Upper lobe of left lung (tissue), 6 donors: ENCODE measurements around the gene PDLIM1. TPM values are rescaled to one million over a fixed set of nuclear protein-coding genes. Genes with fewer than 3 reads are reported as not detected.
"Not testable (repeated sequence)": the region's sequence is repeated elsewhere in the genome, so short reads cannot be mapped to it uniquely, and the experiment has no call there.

ENCODE experiments used
- ATAC-seq, 2 donors: fragments of 200-7000 bp; cut with Tn5 transposase; one replicate each; pipeline ENCODE4 v1.9.1; 2022; ENCODE audit warnings: mild to moderate bottlenecking in 2 of 2, moderate library complexity in 2 of 2; ENCODE audit not compliant: low FRiP score in 2 of 2
- DNase-seq, 2 donors: peaks; one replicate each; pipeline ENCODE4 v3.0.0-alpha.2; 2019 to 2020
- H3K27ac ChIP-seq, 4 donors: fragments of 200-600 bp; sonication (generic); one replicate each; pipeline ENCODE4 v1.5.1; 2016 to 2019
- H3K27me3 ChIP-seq, 4 donors: fragments of 200-600 bp; sonication (generic); one replicate each; pipeline ENCODE4 v1.5.1; 2017 to 2019
- H3K36me3 ChIP-seq, 4 donors: fragments of 200-600 bp; sonication (generic); one replicate each; pipeline ENCODE4 v1.5.1; 2016 to 2019
- H3K4me1 ChIP-seq, 4 donors: fragments of 200-600 bp; sonication (generic); one replicate each; pipeline ENCODE4 v1.5.1; 2018 to 2019
- H3K4me3 ChIP-seq, 4 donors: fragments of 200-600 bp; sonication (generic); one replicate each; pipeline ENCODE4 v1.5.1; 2017 to 2019; ENCODE audit warnings: mild to moderate bottlenecking in 2 of 4, moderate library complexity in 1 of 4
- H3K9me3 ChIP-seq, 4 donors: fragments of 200-600 bp; sonication (generic); one replicate each; pipeline ENCODE4 v1.5.1; 2018 to 2019
- EP300 ChIP-seq, 4 donors: sonication (generic); formaldehyde crosslinking; IDR thresholded peaks; one replicate each; pipeline ENCODE4 v1.5.1; 2017; ENCODE audit warnings: antibody characterized with exemption in 4 of 4, control low read depth in 2 of 4
- POLR2A ChIP-seq, 4 donors: fragments of 450-650 bp; IDR thresholded peaks; one replicate each; pipeline ENCODE4 v1.5.1; 2016 to 2017; ENCODE audit warnings: antibody characterized with exemption in 4 of 4, mild to moderate bottlenecking in 2 of 4
- POLR2AphosphoS5 ChIP-seq, 2 donors: sonication (generic); formaldehyde crosslinking; IDR thresholded peaks; one replicate each; pipeline ENCODE4 v1.5.1; 2017; ENCODE audit warnings: antibody characterized with exemption in 2 of 2
- WGBS, 2 donors: methylation state at CpG; one replicate each; pipeline ENCODE4 v1.1.5; 2017 to 2018; 5-methylcytosine and 5-hydroxymethylcytosine counted together
- total RNA-seq, 6 donors: library from RNA; depleted of rRNA in 4 of 6; stranded (reverse); fragments of >200 nt in 4 of 6; gene quantifications; one replicate each; pipeline versions ENCODE4 v1.1.0 to v1.2.1, GENCODE V29; 2016 to 2021
- TF ChIP-seq, protein P1 (sequence below), 6 experiments: fragments of 450-650 bp in 4 of 6; fragments of 200-600 bp in 2 of 6; sonication (generic) in 2 of 6; IDR thresholded peaks; one replicate each; pipeline ENCODE4 v1.5.1; 2016 to 2019; ENCODE audit warnings: antibody characterized with exemption in 6 of 6
- donor health status: DM: no; HTN: no; CAD: no; lungs with moderate emphysema.
- donor health status: DM: no; HTN: yes; CAD: no; lungs with severe emphysema.

The PDLIM1 gene
- total RNA-seq, 6 donors from 2014 or later: 78.6 to 239 (median 178) TPM

DNA sequence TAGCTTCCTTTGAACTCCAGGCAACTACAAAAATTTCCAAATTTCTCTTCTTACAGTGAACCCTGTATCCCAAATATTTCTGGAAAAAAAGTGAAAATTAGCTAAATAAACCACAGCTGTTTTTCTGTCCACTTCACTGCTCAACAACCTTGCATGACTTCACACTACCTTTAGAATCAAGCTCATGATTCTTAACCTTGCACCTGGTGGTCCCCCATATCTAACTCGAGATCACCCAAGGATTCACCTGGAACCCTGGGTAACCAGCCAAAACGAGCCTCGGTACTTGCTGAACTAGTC, 47.5 kb downstream of the PDLIM1 start:
- H3K36me3 ChIP-seq: peaks cover 0 to 97% (median 40%) of the 10 kb centered on the region in 4 donors
- 58 to 72% methylated on average over 3 of the region's 3 CpGs for WGBS, 2 donors
- no peaks in the 10 kb centered on the region for H3K9me3 ChIP-seq
- TF ChIP-seq POLR2AphosphoS5 (IDR thresholded peaks at IDR 0.05): no peak
- no peak for TF ChIP-seq EP300 (IDR thresholded peaks at IDR 0.05)
- TF ChIP-seq, protein P1, sequence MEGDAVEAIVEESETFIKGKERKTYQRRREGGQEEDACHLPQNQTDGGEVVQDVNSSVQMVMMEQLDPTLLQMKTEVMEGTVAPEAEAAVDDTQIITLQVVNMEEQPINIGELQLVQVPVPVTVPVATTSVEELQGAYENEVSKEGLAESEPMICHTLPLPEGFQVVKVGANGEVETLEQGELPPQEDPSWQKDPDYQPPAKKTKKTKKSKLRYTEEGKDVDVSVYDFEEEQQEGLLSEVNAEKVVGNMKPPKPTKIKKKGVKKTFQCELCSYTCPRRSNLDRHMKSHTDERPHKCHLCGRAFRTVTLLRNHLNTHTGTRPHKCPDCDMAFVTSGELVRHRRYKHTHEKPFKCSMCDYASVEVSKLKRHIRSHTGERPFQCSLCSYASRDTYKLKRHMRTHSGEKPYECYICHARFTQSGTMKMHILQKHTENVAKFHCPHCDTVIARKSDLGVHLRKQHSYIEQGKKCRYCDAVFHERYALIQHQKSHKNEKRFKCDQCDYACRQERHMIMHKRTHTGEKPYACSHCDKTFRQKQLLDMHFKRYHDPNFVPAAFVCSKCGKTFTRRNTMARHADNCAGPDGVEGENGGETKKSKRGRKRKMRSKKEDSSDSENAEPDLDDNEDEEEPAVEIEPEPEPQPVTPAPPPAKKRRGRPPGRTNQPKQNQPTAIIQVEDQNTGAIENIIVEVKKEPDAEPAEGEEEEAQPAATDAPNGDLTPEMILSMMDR (IDR thresholded peaks at IDR 0.05): no peak
- TF ChIP-seq POLR2A (IDR thresholded peaks at IDR 0.05): no peak
- H3K4me1 ChIP-seq: peaks cover 12 to 27% (median 17%) of the 10 kb centered on the region in 4 donors
- H3K27ac ChIP-seq: peak overlapping the region in 1 of 4 donors; percentile 14
- DNase-seq (no peak), ATAC-seq (no peak)
- no peak overlapping the region for H3K4me3 ChIP-seq
- H3K27me3 ChIP-seq: no peaks in the 10 kb centered on the region

DNA sequence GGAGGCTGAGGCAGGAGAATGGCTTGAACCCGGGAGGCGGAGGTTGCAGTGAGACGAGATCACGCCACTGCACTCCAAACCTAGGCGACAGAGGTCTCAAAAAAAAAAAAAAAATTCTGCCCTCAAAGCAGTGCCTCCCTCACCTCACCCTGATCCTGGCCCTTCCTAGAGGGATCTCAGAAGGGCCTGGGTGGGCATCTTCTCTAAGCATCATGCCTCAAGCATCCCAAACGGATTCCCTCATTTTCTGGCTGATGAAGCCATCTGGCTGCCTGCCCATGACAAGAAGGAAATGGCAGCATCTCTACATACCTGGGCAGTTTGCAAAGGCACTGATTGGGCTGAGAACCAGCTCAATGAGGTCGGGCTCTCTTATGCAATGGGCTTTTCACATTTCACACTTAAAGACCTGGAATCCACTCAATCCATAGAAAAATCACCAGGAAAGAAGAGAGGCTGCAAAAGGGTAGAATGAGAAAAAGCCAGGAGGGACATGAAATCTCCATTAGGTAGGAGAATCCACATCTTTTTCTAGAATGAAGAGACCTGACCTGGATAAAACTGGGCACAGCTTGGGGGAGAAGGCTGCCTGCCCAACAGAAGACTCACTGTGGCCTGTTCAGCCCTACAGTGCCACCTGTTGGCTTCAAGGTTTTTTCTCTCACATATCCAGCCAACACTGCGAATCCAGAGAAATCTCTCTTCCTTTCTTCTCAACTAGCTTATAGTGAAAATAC, 48.1 kb downstream of the PDLIM1 start:
- no peaks in the 10 kb centered on the region for H3K27me3 ChIP-seq
- peaks cover 9 to 22% (median 12%) of the 10 kb centered on the region in 4 donors for H3K4me1 ChIP-seq
- H3K9me3 ChIP-seq: no peaks in the 10 kb centered on the region
- H3K4me3 ChIP-seq: no peak overlapping the region
- peak overlapping the region in 1 of 4 donors; percentile 17 for H3K27ac ChIP-seq
- TF ChIP-seq POLR2AphosphoS5 (IDR thresholded peaks at IDR 0.05) (no peak), POLR2A (IDR thresholded peaks at IDR 0.05) (no peak), EP300 (IDR thresholded peaks at IDR 0.05) (no peak)
- TF ChIP-seq, protein P1 (IDR thresholded peaks at IDR 0.05): peak in 5 of 6 experiments; percentile 29 to 56 (median 39)
- 73 to 86% methylated on average over 8 of the region's 8 CpGs for WGBS, 2 donors
- ATAC-seq (peak; percentile 48 to 63), DNase-seq (peak in 1 of 2 donors; percentile 58)
- H3K36me3 ChIP-seq: peaks cover 0 to 97% (median 44%) of the 10 kb centered on the region in 4 donors

DNA sequence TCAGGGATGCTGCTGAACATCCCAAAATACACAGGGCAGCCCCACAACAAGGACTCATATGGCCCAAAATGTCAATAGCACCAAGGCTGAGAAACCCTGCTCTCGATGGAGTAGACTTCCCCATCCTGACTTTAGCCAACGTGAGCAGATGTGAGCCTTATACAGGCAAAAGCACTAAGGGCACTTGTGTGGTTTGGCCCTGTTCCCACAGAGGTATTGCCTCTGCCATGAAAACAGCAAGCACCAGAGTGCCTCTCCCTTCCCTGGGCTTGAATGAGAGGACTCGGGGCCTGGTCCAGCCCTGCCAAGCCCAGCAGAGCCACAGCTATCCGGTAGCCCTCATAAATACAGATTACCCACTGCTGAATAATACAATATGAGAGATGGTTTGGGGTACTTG, 49.3 kb downstream of the PDLIM1 start:
- Histone ChIP-seq H3K27me3 (no peaks in the 10 kb centered on the region), H3K9me3 (no peaks in the 10 kb centered on the region), H3K4me1 (peaks cover 0 to 9% (median 4%) of the 10 kb centered on the region in 4 donors), H3K27ac (peak overlapping the region in 2 of 4 donors; percentile 0 to 17), H3K4me3 (no peak overlapping the region), H3K36me3 (peaks cover 0 to 100% (median 54%) of the 10 kb centered on the region in 4 donors)
- ATAC-seq: peak in 1 of 2 donors; percentile 81
- DNase-seq: peak in 1 of 2 donors; percentile 94
- WGBS, 2 donors: 43 to 55% methylated on average over 2 to 4 of the region's 4 CpGs
- TF ChIP-seq POLR2AphosphoS5 (IDR thresholded peaks at IDR 0.05): peak in 1 of 2 donors; percentile 7
- TF ChIP-seq EP300 (IDR thresholded peaks at IDR 0.05): no peak
- no peak for TF ChIP-seq POLR2A (IDR thresholded peaks at IDR 0.05)
- TF ChIP-seq, protein P1 (IDR thresholded peaks at IDR 0.05): no peak

DNA sequence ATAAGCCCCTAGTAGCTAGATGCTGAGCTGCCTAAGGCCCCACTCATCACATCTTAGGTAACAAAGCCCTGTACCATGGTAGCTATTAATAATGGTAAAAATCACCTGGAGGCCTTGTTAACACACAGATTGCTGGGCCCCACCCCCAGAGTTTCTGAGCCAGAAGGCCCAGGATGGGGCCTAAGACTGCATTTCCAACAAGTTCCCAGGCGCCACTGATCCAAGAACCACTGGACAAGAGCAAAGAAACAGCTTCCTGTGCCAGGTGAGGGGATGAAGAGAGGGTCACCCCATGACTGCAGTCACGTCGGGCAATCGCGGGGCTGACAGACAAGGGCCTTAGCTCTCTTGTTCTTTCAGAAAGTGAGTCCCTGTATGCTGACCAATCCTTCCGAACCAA, 50.0 kb downstream of the PDLIM1 start:
- Histone ChIP-seq H3K36me3 (peaks cover 0 to 100% (median 51%) of the 10 kb centered on the region in 4 donors), H3K4me1 (peaks cover under 1 to 8% (median 3%) of the 10 kb centered on the region in 4 donors), H3K4me3 (no peak overlapping the region), H3K9me3 (no peaks in the 10 kb centered on the region), H3K27ac (no peak overlapping the region), H3K27me3 (no peaks in the 10 kb centered on the region)
- 95 to 97% methylated on average over 5 to 6 of the region's 6 CpGs for WGBS, 2 donors
- no peak for ATAC-seq
- no peak for DNase-seq
- TF ChIP-seq EP300 (IDR thresholded peaks at IDR 0.05) (no peak), POLR2AphosphoS5 (IDR thresholded peaks at IDR 0.05) (no peak), POLR2A (IDR thresholded peaks at IDR 0.05) (no peak)
- TF ChIP-seq, protein P1 (IDR thresholded peaks at IDR 0.05): no peak

DNA sequence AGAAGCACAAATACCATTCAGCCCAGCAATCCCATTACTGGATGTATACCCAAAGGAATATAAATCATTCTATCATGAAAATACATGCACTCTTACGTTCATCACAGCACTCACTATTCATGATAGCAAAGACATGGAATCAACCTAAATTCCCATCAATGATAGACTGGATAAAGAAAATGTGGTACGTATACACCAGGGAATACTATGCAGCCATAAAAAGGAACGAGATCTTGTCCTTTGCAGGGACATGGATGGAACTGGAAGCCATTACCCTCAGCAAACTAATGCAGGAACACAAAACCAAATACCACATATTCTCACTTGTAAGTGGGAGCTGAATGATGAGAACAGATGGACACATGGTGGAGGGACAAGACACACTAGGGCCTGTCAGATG, 50.7 kb downstream of the PDLIM1 start:
- H3K27ac ChIP-seq, H3K27me3 ChIP-seq, H3K4me1 ChIP-seq, ATAC-seq, H3K4me3 ChIP-seq, DNase-seq, H3K9me3 ChIP-seq: not testable (repeated sequence)
- WGBS, 2 donors: 95 to 97% methylated on average over 3 of the region's 3 CpGs
- peaks cover 0 to 100% (median 45%) of the 10 kb centered on the region in 4 donors for H3K36me3 ChIP-seq
